IPS-11a (cell line): ENCODE measurements around the gene ADAMTSL3.
"Not testable (repeated sequence)": the region's sequence is repeated elsewhere in the genome, so short reads cannot be mapped to it uniquely, and the experiment has no call there.

Source experiments
- H3K4me3 ChIP-seq: one replicate; pipeline ENCODE4 v1.5.1; 2013; ENCODE audit warnings: low read depth, low read length, control low read depth

The ADAMTSL3 gene

GRCh38 chr15:83747050-83747717, 93.3 kb downstream of the ADAMTSL3 start:
- H3K4me3 ChIP-seq: no peak overlapping the region

- H3K4me3 ChIP-seq: no peak overlapping the region
These were observed 93.8 kb downstream of the ADAMTSL3 start for GRCh38 chr15:83747718-83748110.

- no peak overlapping the region for H3K4me3 ChIP-seq
These were observed 100.1 kb downstream of the ADAMTSL3 start for GRCh38 chr15:83753872-83754493.

- not testable (repeated sequence) for H3K4me3 ChIP-seq
These were observed 103.4 kb downstream of the ADAMTSL3 start for GRCh38 chr15:83757291-83757690.

GRCh38 chr15:83762367-83762766, 108.4 kb downstream of the ADAMTSL3 start:
- H3K4me3 ChIP-seq: no peak overlapping the region

GRCh38 chr15:83764201-83764838, 110.4 kb downstream of the ADAMTSL3 start:
- no peak overlapping the region for H3K4me3 ChIP-seq

DNA sequence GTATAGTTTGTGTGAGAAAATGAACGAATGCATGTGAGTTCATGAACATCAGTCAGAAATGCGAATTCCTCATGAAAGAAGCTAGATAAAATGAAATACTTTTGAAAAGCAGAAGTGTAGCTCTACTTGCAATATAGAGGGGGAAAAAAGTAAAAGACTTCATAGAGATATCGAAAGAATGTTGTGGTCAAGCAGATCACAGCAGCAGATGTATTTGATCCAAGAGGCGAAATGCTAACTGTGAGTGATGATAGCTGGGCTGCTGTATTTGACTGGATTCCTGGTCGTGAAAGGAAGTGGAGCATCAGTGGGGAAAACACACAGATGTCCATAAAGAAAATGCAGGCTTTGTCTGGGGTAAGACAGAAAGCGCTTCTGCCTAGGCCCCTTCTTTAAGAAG, 112.4 kb downstream of the ADAMTSL3 start:
- H3K4me3 ChIP-seq: no peak overlapping the region

GRCh38 chr15:83767741-83768140, 113.8 kb downstream of the ADAMTSL3 start:
- H3K4me3 ChIP-seq: no peak overlapping the region

- H3K4me3 ChIP-seq: no peak overlapping the region
These were observed 115.6 kb downstream of the ADAMTSL3 start for GRCh38 chr15:83769411-83769999.

DNA sequence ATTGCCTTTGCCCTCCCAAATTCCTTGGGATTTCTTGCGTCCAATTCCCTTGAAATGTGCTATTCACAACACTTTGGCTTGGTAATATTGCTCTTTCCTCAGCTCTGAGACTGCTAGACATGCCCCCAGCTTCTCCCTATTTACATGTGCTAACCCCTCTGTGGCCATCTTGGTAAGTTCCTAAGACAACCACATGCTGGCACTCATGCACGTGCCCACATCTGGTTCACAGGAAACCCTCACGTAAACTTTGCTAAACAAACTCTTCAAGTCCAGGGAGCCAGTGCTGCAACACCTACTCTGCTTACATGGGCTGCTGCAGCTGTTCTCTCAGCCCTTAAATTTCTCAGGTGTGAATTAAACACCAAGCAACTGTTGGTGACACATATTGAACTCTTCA, 121.8 kb downstream of the ADAMTSL3 start:
- no peak overlapping the region for H3K4me3 ChIP-seq

DNA sequence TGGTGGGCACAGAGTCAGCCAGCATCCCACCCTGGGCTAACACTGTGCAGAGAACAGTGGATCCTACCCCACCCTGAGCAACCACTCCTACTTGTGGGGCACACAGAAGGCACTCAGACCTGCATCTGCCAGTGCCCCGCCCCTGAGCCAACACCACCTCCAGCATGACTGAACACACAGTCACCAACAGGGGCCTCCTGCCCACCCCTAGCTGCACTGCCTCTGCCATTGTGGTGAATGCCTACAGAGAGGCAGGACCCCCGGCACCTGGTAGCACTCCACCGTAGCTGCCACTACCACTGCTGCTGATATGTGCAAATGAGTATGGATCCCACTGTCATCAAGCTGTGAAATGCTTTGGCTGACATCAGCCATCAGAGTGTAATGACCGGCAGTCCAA, 123.1 kb downstream of the ADAMTSL3 start:
- H3K4me3 ChIP-seq: no peak overlapping the region

GRCh38 chr15:83783227-83783626, 129.3 kb downstream of the ADAMTSL3 start:
- no peak overlapping the region for H3K4me3 ChIP-seq

GRCh38 chr15:83784975-83785374, 131.1 kb downstream of the ADAMTSL3 start:
- H3K4me3 ChIP-seq: no peak overlapping the region

GRCh38 chr15:83786336-83786735, 132.4 kb downstream of the ADAMTSL3 start:
- H3K4me3 ChIP-seq: no peak overlapping the region

DNA sequence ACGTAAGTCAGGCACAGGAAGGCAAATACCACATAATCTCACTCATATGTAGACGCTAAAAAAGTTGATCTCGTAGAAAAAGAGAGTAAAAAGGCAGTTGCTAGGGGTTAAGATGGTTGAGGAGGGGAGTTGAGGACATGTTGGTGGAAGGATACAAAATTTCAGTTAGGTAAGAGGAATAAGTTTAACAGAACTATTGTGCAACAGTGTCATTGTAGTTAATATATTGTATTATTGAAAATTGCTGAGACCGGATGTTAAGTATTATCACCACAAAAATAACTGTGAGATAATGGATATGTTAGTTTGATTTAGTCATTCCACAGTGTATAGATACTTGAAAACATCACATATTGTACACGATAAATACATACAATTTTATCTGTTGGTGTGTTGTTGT, 139.1 kb downstream of the ADAMTSL3 start:
- H3K4me3 ChIP-seq: no peak overlapping the region

DNA sequence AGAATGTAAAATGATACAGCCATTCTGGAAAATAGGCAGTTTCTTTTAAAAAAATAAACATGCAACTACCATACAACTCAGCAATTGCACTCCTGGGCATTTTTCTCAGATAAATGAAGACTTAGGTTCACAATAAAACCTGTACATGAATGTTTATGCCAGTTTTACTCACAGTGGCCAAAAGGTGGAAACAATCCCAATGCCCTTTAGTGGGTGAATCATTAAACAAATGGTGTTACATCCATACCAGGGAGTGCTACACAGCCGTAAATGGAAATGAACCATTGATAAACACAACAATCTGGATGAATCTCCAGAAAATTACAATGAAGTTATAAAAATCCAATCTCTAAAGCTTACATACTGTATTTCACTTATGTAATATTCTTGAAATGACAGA, 140.3 kb downstream of the ADAMTSL3 start:
- H3K4me3 ChIP-seq: no peak overlapping the region

- H3K4me3 ChIP-seq: no peak overlapping the region
These were observed 155.4 kb downstream of the ADAMTSL3 start for GRCh38 chr15:83809345-83809744.

- H3K4me3 ChIP-seq: no peak overlapping the region
These were observed 156.2 kb downstream of the ADAMTSL3 start for GRCh38 chr15:83810110-83810509.

- H3K4me3 ChIP-seq: no peak overlapping the region
These were observed 159.8 kb downstream of the ADAMTSL3 start for GRCh38 chr15:83813682-83814081.

DNA sequence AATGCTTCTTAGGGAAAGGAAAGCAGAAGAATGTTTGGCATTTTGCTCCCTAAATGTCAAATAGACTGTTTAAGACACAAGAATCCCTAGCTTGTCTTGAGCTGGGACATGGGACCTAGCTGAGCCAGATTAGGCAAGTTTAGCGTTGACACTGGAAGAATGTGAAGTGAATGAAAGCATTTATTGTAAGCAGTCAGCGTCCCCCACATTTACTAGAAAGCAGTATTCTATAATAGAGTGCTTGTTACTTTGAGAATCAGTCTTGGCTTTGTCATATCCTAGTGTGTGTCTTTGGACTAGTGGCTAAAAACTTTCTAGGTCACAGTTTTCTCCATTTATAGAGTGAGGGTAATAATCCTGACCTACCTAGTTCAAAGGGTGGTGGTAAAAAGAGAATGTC, 161.6 kb downstream of the ADAMTSL3 start:
- H3K4me3 ChIP-seq: no peak overlapping the region

- no peak overlapping the region for H3K4me3 ChIP-seq
These were observed 162.4 kb downstream of the ADAMTSL3 start for GRCh38 chr15:83816124-83816883.
